HCT116 (cell line): ENCODE results near the gene VPS35L. TPM values are rescaled to one million over a fixed set of nuclear protein-coding genes. Genes with fewer than 3 reads are reported as not detected.

ENCODE experiments used
- ATAC-seq: fragments of 200-7000 bp; cut with Tn5 transposase; 2 replicates; pipeline ENCODE4 v1.9.1; 2020; ENCODE audit warnings: mild to moderate bottlenecking, moderate library complexity
- BruUV-seq: library from RNA; stranded (reverse); fragments of 400-500 nt; replicated peaks from 2 replicates; lab custom pipeline; 2021; lab: Mats Ljungman, UMichigan
- CTCF ChIA-PET: fragments of 300-600 bp; sonication (Branson Sonifier 250); formaldehyde crosslinking; loops from one replicate; lab custom pipeline; 2021; ENCODE audit warnings: antibody characterized with exemption; lab: Charles Lee
- POLR2A ChIA-PET: fragments of 300-600, 350-600 bp; sonication (Branson Sonifier 250); formaldehyde crosslinking; loops from one replicate; lab custom pipeline; 2021; ENCODE audit warnings: antibody characterized with exemption; lab: Charles Lee
- RAD21 ChIA-PET, 2 experiments: fragments of 300-600 bp; sonication (Branson Sonifier 250); formaldehyde crosslinking; loops; one replicate each; lab custom pipeline; 2023; ENCODE audit warnings: low total read pairs in 2 of 2; ENCODE audit not compliant: uncharacterized antibody in 2 of 2, unreplicated experiment in 2 of 2, low non-redundant PET in 1 of 2; lab: Charles Lee
- DNase-seq: peaks from one replicate; pipeline ENCODE4 v3.0.0-alpha.2; 2010; ENCODE audit warnings: low read depth, low spot score
- H2AFZ ChIP-seq: fragments of 200-600 bp; shearing (Covaris generic), sonication (generic); 2 replicates; pipeline ENCODE4 v1.6.1; 2017; ENCODE audit warnings: low read depth, mixed run types, mixed read lengths, antibody characterized with exemption, low read length; ENCODE audit not compliant: poor library complexity, severe bottlenecking
- H3K27ac ChIP-seq: 2 replicates; pipeline ENCODE4 v1.5.1; 2012; ENCODE audit warnings: low read depth, low read length
- H3K27me3 ChIP-seq: fragments of 200-600 bp; sonication (generic); 2 replicates; pipeline ENCODE4 v1.6.1; 2016; ENCODE audit warnings: mixed run types, low read length, mixed read lengths; ENCODE audit not compliant: insufficient read depth
- H3K36me3 ChIP-seq, 2 experiments: fragments of 200-500 bp in 1 of 2; fragments of 200-600 bp in 1 of 2; sonication (Bioruptor generic) in 1 of 2; sonication (generic) in 1 of 2; 2 replicates each; pipeline versions ENCODE4 v1.5.1 to v1.6.1; 2014 to 2016; ENCODE audit warnings: low read length in 2 of 2, inconsistent platforms in 1 of 2, mixed read lengths in 1 of 2, mixed run types in 1 of 2; ENCODE audit not compliant: insufficient read depth in 2 of 2, control insufficient read depth in 1 of 2
- H3K4me1 ChIP-seq, 2 experiments: fragments of 200-600 bp in 1 of 2; sonication (generic) in 1 of 2; 2 replicates each; pipeline versions ENCODE4 v1.5.1 to v1.6.1; 2012 to 2017; ENCODE audit warnings: low read length in 2 of 2, inconsistent platforms in 1 of 2, mild to moderate bottlenecking in 1 of 2, mixed read lengths in 1 of 2, mixed run types in 1 of 2, moderate library complexity in 1 of 2; ENCODE audit not compliant: insufficient read depth in 2 of 2, control insufficient read depth in 1 of 2
- H3K4me2 ChIP-seq: fragments of 200-600 bp; sonication (generic); 2 replicates; pipeline ENCODE4 v1.6.1; 2017; ENCODE audit warnings: mixed run types, low read length, mixed read lengths
- H3K4me3 ChIP-seq, 2 experiments: fragments of 200-600 bp in 1 of 2; sonication (generic) in 1 of 2; replicated peaks in 1 of 2; 2 replicates each; pipeline ENCODE4 v1.5.1; 2011 to 2016; ENCODE audit warnings: low read length in 2 of 2, control low read depth in 1 of 2, low read depth in 1 of 2, mild to moderate bottlenecking in 1 of 2, mixed read lengths in 1 of 2, mixed run types in 1 of 2
- H3K79me2 ChIP-seq: fragments of 200-600 bp; sonication (generic); 2 replicates; pipeline ENCODE4 v1.6.1; 2017; ENCODE audit warnings: mild to moderate bottlenecking, mixed run types, low read length, moderate library complexity, mixed read lengths; ENCODE audit not compliant: insufficient read depth
- H3K9ac ChIP-seq: fragments of 200-600 bp; sonication (generic); 2 replicates; pipeline ENCODE4 v1.6.1; 2016; ENCODE audit warnings: low read length, mixed read lengths
- H3K9me2 ChIP-seq: fragments of 200-600 bp; sonication (generic), shearing (Covaris generic); 2 replicates; pipeline ENCODE4 v1.6.1; 2017; ENCODE audit warnings: mixed run types, mild to moderate bottlenecking, moderate library complexity; ENCODE audit not compliant: insufficient read depth
- H3K9me3 ChIP-seq, 2 experiments: fragments of 200-500 bp in 1 of 2; fragments of 200-600 bp in 1 of 2; sonication (Bioruptor generic) in 1 of 2; sonication (generic) in 1 of 2; 2 replicates each; pipeline ENCODE4 v1.6.1; 2014 to 2017; ENCODE audit warnings: low read length in 2 of 2, mixed read lengths in 2 of 2, inconsistent platforms in 1 of 2, low read depth in 1 of 2, mild to moderate bottlenecking in 1 of 2, mixed run types in 1 of 2, moderate library complexity in 1 of 2; ENCODE audit not compliant: control insufficient read depth in 1 of 2, insufficient read depth in 1 of 2
- H4K20me1 ChIP-seq: fragments of 200-600 bp; sonication (generic), shearing (Covaris generic); 2 replicates; pipeline ENCODE4 v1.6.1; 2017; ENCODE audit warnings: mixed run types, mild to moderate bottlenecking, moderate library complexity; ENCODE audit not compliant: insufficient read depth
- CBX3 ChIP-seq: IDR thresholded peaks from 2 replicates; pipeline ENCODE4 v1.6.1; 2012; ENCODE audit warnings: low read depth
- CEBPB ChIP-seq: IDR thresholded peaks from 2 replicates; pipeline ENCODE4 v1.6.1; 2012; ENCODE audit warnings: low read depth
- ELF1 ChIP-seq: IDR thresholded peaks from 2 replicates; pipeline ENCODE4 v1.6.1; 2012; ENCODE audit warnings: low read depth, borderline replicate concordance
- EZH2phosphoT487 ChIP-seq: fragments of 200-600 bp; IDR thresholded peaks from 2 replicates; pipeline ENCODE4 v1.6.1; 2018; ENCODE audit warnings: antibody characterized with exemption, borderline replicate concordance
- FOSL1 ChIP-seq: IDR thresholded peaks from 2 replicates; pipeline ENCODE4 v1.6.1; 2012; ENCODE audit warnings: low read depth
- POLR2A ChIP-seq: IDR thresholded peaks from 2 replicates; pipeline ENCODE4 v1.7.0; 2011; ENCODE audit warnings: borderline replicate concordance; ENCODE audit not compliant: insufficient read depth, insufficient read length; ENCODE audit errors: extremely low read depth
- POLR2AphosphoS5 ChIP-seq: IDR thresholded peaks from 2 replicates; pipeline ENCODE4 v1.6.1; 2011; ENCODE audit warnings: mild to moderate bottlenecking, low read depth, low read length, moderate library complexity
- RAD21 ChIP-seq: IDR thresholded peaks from 2 replicates; pipeline ENCODE4 v1.6.1; 2012; ENCODE audit warnings: low read depth, mild to moderate bottlenecking
- SIN3A ChIP-seq: IDR thresholded peaks from 2 replicates; pipeline ENCODE4 v1.6.1; 2012; ENCODE audit warnings: low read depth
- SP1 ChIP-seq: IDR thresholded peaks from 2 replicates; pipeline ENCODE4 v1.6.1; 2012; ENCODE audit warnings: low read depth
- SRF ChIP-seq: IDR thresholded peaks from 2 replicates; pipeline ENCODE4 v1.6.1; 2012; ENCODE audit warnings: low read depth
- ZFX ChIP-seq: fragments of 450-650 bp; IDR thresholded peaks from 2 replicates; pipeline ENCODE4 v1.6.1; 2017
- ZNF274 ChIP-seq: fragments of 200-500 bp; sonication (Bioruptor generic); IDR thresholded peaks from 2 replicates; pipeline ENCODE4 v1.6.1; 2014; ENCODE audit warnings: mild to moderate bottlenecking, low read depth, low read length, inconsistent platforms
- intact Hi-C: fragments of 100-400 bp; cut with micrococcal nuclease; formaldehyde crosslinking; loops from 2 replicates; pipeline ENCODE4 v1.10.0; 2022
- total RNA-seq: library from RNA; stranded (reverse); gene quantifications from one replicate; pipeline ENCODE4 v1.2.1, GENCODE V29; 2021; ENCODE audit not compliant: unreplicated experiment
- TF ChIP-seq, protein P1 (sequence below): IDR thresholded peaks from 2 replicates; pipeline ENCODE4 v1.6.1; 2012
- TF ChIP-seq, protein P2 (sequence below), 3 experiments: fragments of 200-600 bp in 1 of 3; sonication (generic) in 1 of 3; IDR thresholded peaks in 2 of 3; conservative IDR thresholded peaks in 1 of 3; 2 replicates each; pipeline ENCODE4 v1.5.1; 2012 to 2017; ENCODE audit warnings: low read depth in 2 of 3, low read length in 2 of 3, antibody characterized with exemption in 1 of 3, borderline replicate concordance in 1 of 3, control low read depth in 1 of 3, mild to moderate bottlenecking in 1 of 3, mixed read lengths in 1 of 3, mixed run types in 1 of 3, moderate library complexity in 1 of 3; ENCODE audit not compliant: insufficient read depth in 1 of 3
- TF ChIP-seq, protein P3 (sequence below): IDR thresholded peaks from 2 replicates; pipeline ENCODE4 v1.6.1; 2012; ENCODE audit warnings: low read depth

Gene VPS35L
- total RNA-seq, 1 experiment from 2014 or later: 21.4 TPM

DNA sequence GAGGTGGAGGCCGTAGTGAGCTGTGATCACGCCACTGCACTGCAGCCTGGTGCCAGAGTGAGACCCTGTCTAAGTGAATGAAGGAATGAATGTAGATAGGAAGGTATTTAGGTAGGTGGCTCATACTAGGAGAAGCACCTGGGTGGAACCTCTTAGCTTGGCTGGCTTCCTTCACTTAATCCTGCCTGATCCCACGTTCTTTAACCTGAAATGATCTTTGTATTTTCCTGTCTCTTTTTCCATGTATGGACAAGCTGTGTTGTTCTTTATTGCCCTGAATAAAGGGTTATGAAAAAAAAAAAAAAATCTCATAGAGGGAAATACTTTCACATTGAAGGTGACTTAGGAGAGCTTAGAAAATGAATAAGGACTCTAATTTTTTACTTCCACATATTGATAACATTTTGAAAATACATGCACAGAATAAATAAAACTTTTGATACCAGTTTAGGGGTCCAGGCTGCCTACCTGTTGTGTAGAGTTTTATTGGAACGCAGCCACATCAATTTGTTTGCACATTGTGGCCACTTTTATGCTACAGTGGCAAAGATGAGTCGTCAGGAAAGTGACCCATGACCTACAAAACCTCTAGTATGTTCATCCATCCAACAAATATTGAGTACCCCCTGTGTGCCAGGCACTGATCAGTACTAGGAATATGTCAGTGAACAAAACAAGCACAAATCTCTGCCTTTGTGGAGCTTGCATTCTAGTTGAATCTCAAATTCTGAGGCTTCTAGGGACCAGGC lies 44.6 kb downstream of the VPS35L start:
- no peak for ATAC-seq
- no peaks in the 10 kb centered on the region for H3K9me3 ChIP-seq
- peaks cover 2 to 6% of the 10 kb centered on the region in 2 experiments; a peak in 1 of 4 replicates for H3K4me1 ChIP-seq
- H3K9me2 ChIP-seq: no peaks in the 10 kb centered on the region
- POLR2A ChIA-PET: interaction anchor here (1.6 kb wide), 1 partner anchor 16 kb away, joined by 3 read pairs; no protein-coding TSS in a partner anchor
- TF ChIP-seq SIN3A (no peak), RAD21 (no peak), SRF (no peak), ELF1 (no peak), FOSL1 (no peak), POLR2AphosphoS5 (no peak), CBX3 (no peak), POLR2A (no peak), ZFX (no peak), EZH2phosphoT487 (no peak), SP1 (no peak), ZNF274 (no peak), CEBPB (no peak)
- TF ChIP-seq, protein P1, sequence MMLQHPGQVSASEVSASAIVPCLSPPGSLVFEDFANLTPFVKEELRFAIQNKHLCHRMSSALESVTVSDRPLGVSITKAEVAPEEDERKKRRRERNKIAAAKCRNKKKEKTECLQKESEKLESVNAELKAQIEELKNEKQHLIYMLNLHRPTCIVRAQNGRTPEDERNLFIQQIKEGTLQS: no peak
- TF ChIP-seq, protein P2, sequence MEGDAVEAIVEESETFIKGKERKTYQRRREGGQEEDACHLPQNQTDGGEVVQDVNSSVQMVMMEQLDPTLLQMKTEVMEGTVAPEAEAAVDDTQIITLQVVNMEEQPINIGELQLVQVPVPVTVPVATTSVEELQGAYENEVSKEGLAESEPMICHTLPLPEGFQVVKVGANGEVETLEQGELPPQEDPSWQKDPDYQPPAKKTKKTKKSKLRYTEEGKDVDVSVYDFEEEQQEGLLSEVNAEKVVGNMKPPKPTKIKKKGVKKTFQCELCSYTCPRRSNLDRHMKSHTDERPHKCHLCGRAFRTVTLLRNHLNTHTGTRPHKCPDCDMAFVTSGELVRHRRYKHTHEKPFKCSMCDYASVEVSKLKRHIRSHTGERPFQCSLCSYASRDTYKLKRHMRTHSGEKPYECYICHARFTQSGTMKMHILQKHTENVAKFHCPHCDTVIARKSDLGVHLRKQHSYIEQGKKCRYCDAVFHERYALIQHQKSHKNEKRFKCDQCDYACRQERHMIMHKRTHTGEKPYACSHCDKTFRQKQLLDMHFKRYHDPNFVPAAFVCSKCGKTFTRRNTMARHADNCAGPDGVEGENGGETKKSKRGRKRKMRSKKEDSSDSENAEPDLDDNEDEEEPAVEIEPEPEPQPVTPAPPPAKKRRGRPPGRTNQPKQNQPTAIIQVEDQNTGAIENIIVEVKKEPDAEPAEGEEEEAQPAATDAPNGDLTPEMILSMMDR (IDR thresholded peaks at IDR 0.05 in 2 of 3, conservative IDR thresholded peaks at IDR 0.05 in 1 of 3; ENCODE audit: borderline replicate concordance in 1 of 3, insufficient read depth in 1 of 3, low read depth in 2 of 3, low read length in 2 of 3): no peak
- TF ChIP-seq, protein P3, sequence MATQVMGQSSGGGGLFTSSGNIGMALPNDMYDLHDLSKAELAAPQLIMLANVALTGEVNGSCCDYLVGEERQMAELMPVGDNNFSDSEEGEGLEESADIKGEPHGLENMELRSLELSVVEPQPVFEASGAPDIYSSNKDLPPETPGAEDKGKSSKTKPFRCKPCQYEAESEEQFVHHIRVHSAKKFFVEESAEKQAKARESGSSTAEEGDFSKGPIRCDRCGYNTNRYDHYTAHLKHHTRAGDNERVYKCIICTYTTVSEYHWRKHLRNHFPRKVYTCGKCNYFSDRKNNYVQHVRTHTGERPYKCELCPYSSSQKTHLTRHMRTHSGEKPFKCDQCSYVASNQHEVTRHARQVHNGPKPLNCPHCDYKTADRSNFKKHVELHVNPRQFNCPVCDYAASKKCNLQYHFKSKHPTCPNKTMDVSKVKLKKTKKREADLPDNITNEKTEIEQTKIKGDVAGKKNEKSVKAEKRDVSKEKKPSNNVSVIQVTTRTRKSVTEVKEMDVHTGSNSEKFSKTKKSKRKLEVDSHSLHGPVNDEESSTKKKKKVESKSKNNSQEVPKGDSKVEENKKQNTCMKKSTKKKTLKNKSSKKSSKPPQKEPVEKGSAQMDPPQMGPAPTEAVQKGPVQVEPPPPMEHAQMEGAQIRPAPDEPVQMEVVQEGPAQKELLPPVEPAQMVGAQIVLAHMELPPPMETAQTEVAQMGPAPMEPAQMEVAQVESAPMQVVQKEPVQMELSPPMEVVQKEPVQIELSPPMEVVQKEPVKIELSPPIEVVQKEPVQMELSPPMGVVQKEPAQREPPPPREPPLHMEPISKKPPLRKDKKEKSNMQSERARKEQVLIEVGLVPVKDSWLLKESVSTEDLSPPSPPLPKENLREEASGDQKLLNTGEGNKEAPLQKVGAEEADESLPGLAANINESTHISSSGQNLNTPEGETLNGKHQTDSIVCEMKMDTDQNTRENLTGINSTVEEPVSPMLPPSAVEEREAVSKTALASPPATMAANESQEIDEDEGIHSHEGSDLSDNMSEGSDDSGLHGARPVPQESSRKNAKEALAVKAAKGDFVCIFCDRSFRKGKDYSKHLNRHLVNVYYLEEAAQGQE: no peak
- H4K20me1 ChIP-seq: no peaks in the 10 kb centered on the region
- CTCF ChIA-PET: interaction anchor here (0.5 to 4.9 kb wide), 11 partner anchors 11 to 700 kb away, joined by 3 to 70 read pairs (median 4); partner anchors contain the start of gene GPRC5B
- no peak for DNase-seq
- intact Hi-C loops: loop anchor here (5.0 to 10.0 kb wide), 3 partner anchors 65 to 782 kb away; no protein-coding TSS in a partner anchor
- H3K27ac ChIP-seq: no peak overlapping the region
- no peaks in the 10 kb centered on the region for H3K36me3 ChIP-seq
- H3K27me3 ChIP-seq: no peaks in the 10 kb centered on the region
- no peak overlapping the region for H2AFZ ChIP-seq
- no peak overlapping the region for H3K9ac ChIP-seq
- no peaks in the 10 kb centered on the region for H3K79me2 ChIP-seq
- H3K4me2 ChIP-seq: no peak overlapping the region
- no TSS peak for BruUV-seq
- RAD21 ChIA-PET: interaction anchor here in 1 of 2 experiments (1.2 to 1.6 kb wide), 2 partner anchors 287 to 786 kb away, joined by 3 to 5 read pairs; no protein-coding TSS in a partner anchor
- no peak overlapping the region for H3K4me3 ChIP-seq
